Keratinocyte (primary cell): Measurements from ENCODE around the gene VARS1. TPM values are rescaled to one million over a fixed set of nuclear protein-coding genes. Genes with fewer than 3 reads are reported as not detected.
"Not testable (repeated sequence)": the region's sequence is repeated elsewhere in the genome, so short reads cannot be mapped to it uniquely, and the experiment has no call there.

Experiments
- DNase-seq: peaks from one replicate; pipeline ENCODE4 v3.0.0-alpha.2; 2011; ENCODE audit warnings: low read depth, missing footprints, low spot score
- FAIRE-seq: peaks from 2 replicates; lab custom pipeline; 2011; peaks lifted over from hg19 to GRCh38; lab: Jason Lieb, UNC
- H2AFZ ChIP-seq: 2 replicates; pipeline ENCODE4 v1.6.0; 2012; ENCODE audit warnings: low read length, control low read depth, inconsistent platforms; ENCODE audit not compliant: control insufficient read depth
- H3K27ac ChIP-seq: 2 replicates; pipeline ENCODE4 v1.5.1; 2011; ENCODE audit warnings: low read length; ENCODE audit not compliant: control insufficient read depth, insufficient read depth
- H3K27me3 ChIP-seq: 3 replicates; pipeline ENCODE4 v1.6.0; 2011; ENCODE audit warnings: low read length; ENCODE audit not compliant: control insufficient read depth, insufficient read depth; ENCODE audit errors: extremely low read depth
- H3K36me3 ChIP-seq, 2 experiments: 2 replicates in 1 of 2; 3 replicates in 1 of 2; pipeline ENCODE4 v1.5.1; 2011; ENCODE audit warnings: low read length in 2 of 2, mild to moderate bottlenecking in 1 of 2; ENCODE audit not compliant: control insufficient read depth in 2 of 2, insufficient read depth in 2 of 2; ENCODE audit errors: extremely low read depth in 1 of 2
- H3K4me1 ChIP-seq: 3 replicates; pipeline ENCODE4 v1.5.1; 2011; ENCODE audit warnings: low read length; ENCODE audit not compliant: control insufficient read depth, insufficient read depth; ENCODE audit errors: extremely low read depth
- H3K4me2 ChIP-seq: 3 replicates; pipeline ENCODE4 v1.6.0; 2011; ENCODE audit warnings: low read depth, low read length; ENCODE audit not compliant: control insufficient read depth, insufficient read depth; ENCODE audit errors: extremely low read depth
- H3K4me3 ChIP-seq, 3 experiments: fragments of 200-600 bp in 1 of 3; sonication (generic) in 1 of 3; 2 replicates in 2 of 3; 3 replicates in 1 of 3; pipeline ENCODE4 v1.5.1; 2011 to 2016; ENCODE audit warnings: low read length in 3 of 3, mild to moderate bottlenecking in 3 of 3, control low read depth in 2 of 3, inconsistent platforms in 1 of 3, low read depth in 1 of 3, mixed read lengths in 1 of 3, mixed run types in 1 of 3, moderate library complexity in 1 of 3; ENCODE audit not compliant: control insufficient read depth in 2 of 3, insufficient read depth in 2 of 3; ENCODE audit errors: extremely low read depth in 1 of 3
- H3K79me2 ChIP-seq: 2 replicates; pipeline ENCODE4 v1.6.0; 2012; ENCODE audit warnings: low read length; ENCODE audit not compliant: control insufficient read depth, insufficient read depth
- H3K9ac ChIP-seq: 3 replicates; pipeline ENCODE4 v1.6.0; 2011; ENCODE audit warnings: low read length; ENCODE audit not compliant: control insufficient read depth, insufficient read depth; ENCODE audit errors: extremely low read depth
- H3K9me1 ChIP-seq: 3 replicates; pipeline ENCODE4 v1.6.0; 2011; ENCODE audit warnings: low read length; ENCODE audit not compliant: control insufficient read depth, insufficient read depth; ENCODE audit errors: extremely low read depth
- H3K9me3 ChIP-seq: 2 replicates; pipeline ENCODE4 v1.5.1; 2012; ENCODE audit warnings: low read depth, low read length; ENCODE audit not compliant: control insufficient read depth
- H4K20me1 ChIP-seq: 3 replicates; pipeline ENCODE4 v1.6.0; 2011; ENCODE audit warnings: low read length; ENCODE audit not compliant: control insufficient read depth, insufficient read depth; ENCODE audit errors: extremely low read depth
- EZH2 ChIP-seq: IDR thresholded peaks from one replicate; pipeline ENCODE4 v1.6.1; 2012; ENCODE audit warnings: inconsistent platforms, mild to moderate bottlenecking, low read length, moderate library complexity
- dilution Hi-C: fragments of 300-500 bp; cut with MboI; formaldehyde crosslinking; loops from one replicate; pipeline ENCODE4 v1.7.0; 2020; ENCODE audit warnings: low sequenced_read_pairs; ENCODE audit not compliant: extremely low pct_ligation_motif_present
- polyA plus RNA-seq, 5 experiments: library from polyadenylated mRNA; depleted of rRNA in 3 of 5; stranded (reverse) in 3 of 5; stranded (forward) in 1 of 5; unstranded in 1 of 5; fragments of >200 nt; gene quantifications; 1 replicate in 1 of 5; 2 replicates in 3 of 5; 3 replicates in 1 of 5; pipeline versions ENCODE4 v1.2.1 to v1.2.3, GENCODE V29; 2011 to 2012; ENCODE audit warnings: missing spikeins in 2 of 5, low read depth in 1 of 5, low replicate concordance in 1 of 5
- TF ChIP-seq, protein P1 (sequence below), 3 experiments: IDR thresholded peaks in 1 of 3; conservative IDR thresholded peaks in 1 of 3; optimal IDR thresholded peaks in 1 of 3; 2 replicates in 2 of 3; 3 replicates in 1 of 3; pipeline versions ENCODE3 to v1.5.1; 2011; ENCODE audit warnings: low read length in 3 of 3, mild to moderate bottlenecking in 3 of 3, moderate library complexity in 2 of 3, control low read depth in 1 of 3, inconsistent platforms in 1 of 3; ENCODE audit not compliant: insufficient read depth in 2 of 3; ENCODE audit errors: extremely low read depth in 1 of 3

VARS1 gene
- polyA plus RNA-seq, 1 donor (not counting 4 experiments of a cell fraction or from before 2014, with no cell fraction given) = 26.3 TPM

- DNase-seq = no peak
- FAIRE-seq = peak; percentile 17
These were observed 11.1 kb upstream of the VARS1 start, which contains the start of gene LSM2 for GRCh38 chr6:31806470-31807272. LSM2 (minus strand) TSS chr6:31806966; CDS start chr6:31806757, 209 bp downstream.

GRCh38 chr6:31805939-31806469 lies 10.5 kb upstream of the VARS1 start:
- H3K9ac ChIP-seq = peak overlapping the region; percentile 83
- H2AFZ ChIP-seq = peak overlapping the region; percentile 82
- TF ChIP-seq, protein P1, sequence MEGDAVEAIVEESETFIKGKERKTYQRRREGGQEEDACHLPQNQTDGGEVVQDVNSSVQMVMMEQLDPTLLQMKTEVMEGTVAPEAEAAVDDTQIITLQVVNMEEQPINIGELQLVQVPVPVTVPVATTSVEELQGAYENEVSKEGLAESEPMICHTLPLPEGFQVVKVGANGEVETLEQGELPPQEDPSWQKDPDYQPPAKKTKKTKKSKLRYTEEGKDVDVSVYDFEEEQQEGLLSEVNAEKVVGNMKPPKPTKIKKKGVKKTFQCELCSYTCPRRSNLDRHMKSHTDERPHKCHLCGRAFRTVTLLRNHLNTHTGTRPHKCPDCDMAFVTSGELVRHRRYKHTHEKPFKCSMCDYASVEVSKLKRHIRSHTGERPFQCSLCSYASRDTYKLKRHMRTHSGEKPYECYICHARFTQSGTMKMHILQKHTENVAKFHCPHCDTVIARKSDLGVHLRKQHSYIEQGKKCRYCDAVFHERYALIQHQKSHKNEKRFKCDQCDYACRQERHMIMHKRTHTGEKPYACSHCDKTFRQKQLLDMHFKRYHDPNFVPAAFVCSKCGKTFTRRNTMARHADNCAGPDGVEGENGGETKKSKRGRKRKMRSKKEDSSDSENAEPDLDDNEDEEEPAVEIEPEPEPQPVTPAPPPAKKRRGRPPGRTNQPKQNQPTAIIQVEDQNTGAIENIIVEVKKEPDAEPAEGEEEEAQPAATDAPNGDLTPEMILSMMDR (optimal IDR thresholded peaks at IDR 0.05 in 1 of 3, IDR thresholded peaks at IDR 0.05 in 1 of 3, conservative IDR thresholded peaks at IDR 0.05 in 1 of 3; ENCODE audit: extremely low read depth in 1 of 3, insufficient read depth in 2 of 3, low read length in 3 of 3) = no peak
- H4K20me1 ChIP-seq = no peaks in the 10 kb centered on the region
- dilution Hi-C loops = no loop called here
- peak overlapping the region; percentile 70 for H3K27ac ChIP-seq
- H3K4me3 ChIP-seq = peak overlapping the region; percentile 80 to 89 (median 84)
- H3K36me3 ChIP-seq = no peaks in the 10 kb centered on the region
- peaks cover 8% of the 10 kb centered on the region for H3K4me1 ChIP-seq
- FAIRE-seq = peak; percentile 51
- no peaks in the 10 kb centered on the region for H3K27me3 ChIP-seq
- H3K4me2 ChIP-seq = peak overlapping the region; percentile 68
- no peaks in the 10 kb centered on the region for H3K9me3 ChIP-seq
- no peak for DNase-seq
- no peaks in the 10 kb centered on the region for H3K9me1 ChIP-seq
- peaks cover 6% of the 10 kb centered on the region for H3K79me2 ChIP-seq

More at GRCh38 chr6:31806470-31807272, 11.1 kb upstream of the VARS1 start, which contains the start of gene LSM2:
- no peaks in the 10 kb centered on the region for H4K20me1 ChIP-seq
- H3K9me1 ChIP-seq = no peaks in the 10 kb centered on the region
- H3K9ac ChIP-seq = peak within 1 kb of the TSS; percentile 83
- H3K9me3 ChIP-seq = no peaks in the 10 kb centered on the region
- peaks cover 6% of the 10 kb centered on the region for H3K79me2 ChIP-seq
- H3K27me3 ChIP-seq = no peaks in the 10 kb centered on the region
- H2AFZ ChIP-seq = peak within 1 kb of the TSS; percentile 82
- TF ChIP-seq, protein P1 (optimal IDR thresholded peaks at IDR 0.05 in 1 of 3, IDR thresholded peaks at IDR 0.05 in 1 of 3, conservative IDR thresholded peaks at IDR 0.05 in 1 of 3; ENCODE audit: extremely low read depth in 1 of 3, insufficient read depth in 2 of 3, low read length in 3 of 3) = peak in 1 of 3 experiments; percentile 43
- TF ChIP-seq EZH2 = no peak
- dilution Hi-C loops = no loop called here
- peak within 1 kb of the TSS; percentile 68 for H3K4me2 ChIP-seq
- no peaks in the 10 kb centered on the region for H3K36me3 ChIP-seq
- H3K4me3 ChIP-seq = peak within 1 kb of the TSS; percentile 80 to 89 (median 84)
- H3K4me1 ChIP-seq = peaks cover 8% of the 10 kb centered on the region
- peak within 1 kb of the TSS; percentile 70 for H3K27ac ChIP-seq

DNA sequence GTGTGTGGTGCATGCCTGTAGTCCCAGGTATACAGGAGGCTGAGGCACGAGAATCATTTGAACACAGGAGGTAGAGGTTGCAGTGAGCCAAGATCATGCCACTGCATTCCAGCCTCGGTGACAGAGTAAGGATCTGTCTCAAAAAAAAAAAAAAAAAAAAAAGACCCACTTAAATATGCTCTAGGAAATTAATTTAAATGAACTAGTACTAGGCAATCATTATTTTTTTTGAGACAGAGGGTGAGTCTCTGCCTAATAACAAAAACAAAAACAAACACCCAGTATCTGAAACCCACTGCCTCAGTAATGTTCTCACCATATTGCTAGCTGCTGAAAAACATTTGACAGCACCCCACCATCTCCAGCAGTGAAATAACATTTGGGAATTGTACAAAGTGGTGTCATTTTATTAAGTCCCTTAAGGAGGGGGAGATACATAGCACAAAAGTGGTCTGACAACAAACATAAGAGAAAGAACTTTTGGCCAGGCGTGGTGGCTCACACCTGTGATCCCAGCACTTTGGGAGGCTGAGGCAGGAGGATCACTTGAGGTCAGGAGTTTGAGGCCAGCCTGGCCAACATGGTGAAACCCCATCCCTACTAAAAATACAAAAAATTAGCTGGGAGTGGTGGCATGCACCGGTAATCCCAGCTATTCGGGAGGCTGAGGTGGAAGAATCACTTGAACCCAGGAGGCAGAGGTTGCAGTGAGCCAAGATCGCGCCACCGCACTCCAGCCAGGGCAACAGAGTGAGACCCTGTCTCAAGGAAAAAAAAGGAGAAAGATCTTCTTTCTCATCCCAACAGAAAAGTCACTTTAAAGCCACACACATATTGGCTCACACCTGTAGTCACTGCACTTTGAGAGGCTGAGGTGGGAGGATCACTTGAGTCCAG lies 5.7 kb upstream of the VARS1 start:
- H3K9me1 ChIP-seq, H4K20me1 ChIP-seq, FAIRE-seq, H3K27ac ChIP-seq, H3K79me2 ChIP-seq, DNase-seq, dilution Hi-C loops, H3K4me3 ChIP-seq, H3K4me2 ChIP-seq, H2AFZ ChIP-seq, H3K9ac ChIP-seq, H3K9me3 ChIP-seq, H3K36me3 ChIP-seq, H3K27me3 ChIP-seq: not testable (repeated sequence)
- H3K4me1 ChIP-seq = peaks cover 19% of the 10 kb centered on the region
